DMS153 treated with DMSO at 0.1 percent for 48 hours (cell line): ENCODE data around the gene BFSP1.

Experiments
- DNase-seq: peaks from one replicate; lab custom pipeline; 2025; ENCODE audit not compliant: unreplicated experiment; lab: John Stamatoyannopoulos, UW

Gene BFSP1

GRCh38 chr20:17499041-17499440 lies 32.1 kb downstream of the BFSP1 start:
- no peak for DNase-seq

DNA sequence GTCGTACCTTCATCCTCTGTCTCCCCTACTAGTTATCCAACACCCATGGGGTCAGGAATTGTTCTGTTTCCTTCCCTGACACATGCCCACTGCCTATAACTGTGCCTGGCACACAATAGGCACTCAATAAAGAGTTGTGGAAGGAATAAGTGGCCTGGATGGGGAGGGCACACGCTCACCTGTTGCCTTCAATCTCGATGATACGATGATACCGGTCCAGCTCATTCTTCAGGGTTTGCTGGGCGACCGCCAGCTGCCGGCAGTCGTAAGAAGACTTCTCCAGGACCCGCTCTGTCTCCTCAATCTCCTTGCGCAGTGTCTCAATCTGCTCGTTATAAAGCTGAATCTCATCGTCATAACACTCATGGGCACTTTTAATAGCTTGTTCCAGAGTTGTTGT lies 32.5 kb downstream of the BFSP1 start:
- DNase-seq: no peak

- no peak for DNase-seq
Observed at GRCh38 chr20:17497821-17498580, 33.2 kb downstream of the BFSP1 start.

DNA sequence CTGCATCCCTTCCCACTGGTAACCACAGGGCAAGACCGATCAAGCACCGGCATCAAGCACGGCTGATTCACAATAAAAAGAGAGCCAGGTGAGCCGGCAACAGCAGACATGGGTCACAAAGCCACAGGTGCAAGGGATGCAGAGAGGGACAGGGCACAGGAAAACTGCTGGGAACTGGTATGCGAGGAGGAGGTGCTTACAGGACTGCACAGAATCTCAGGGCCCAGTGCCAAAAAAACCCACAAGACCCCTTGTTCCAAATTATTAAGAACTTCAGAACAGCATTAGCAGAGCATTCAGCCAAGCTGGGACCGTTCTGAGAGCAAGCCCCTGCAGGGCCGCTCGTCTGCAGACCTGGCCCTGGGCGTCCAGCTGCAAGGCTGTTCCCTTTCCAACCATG lies 35.4 kb downstream of the BFSP1 start:
- no peak for DNase-seq

- DNase-seq: no peak
Observed at GRCh38 chr20:17494201-17494600, 37.0 kb downstream of the BFSP1 start.

DNA sequence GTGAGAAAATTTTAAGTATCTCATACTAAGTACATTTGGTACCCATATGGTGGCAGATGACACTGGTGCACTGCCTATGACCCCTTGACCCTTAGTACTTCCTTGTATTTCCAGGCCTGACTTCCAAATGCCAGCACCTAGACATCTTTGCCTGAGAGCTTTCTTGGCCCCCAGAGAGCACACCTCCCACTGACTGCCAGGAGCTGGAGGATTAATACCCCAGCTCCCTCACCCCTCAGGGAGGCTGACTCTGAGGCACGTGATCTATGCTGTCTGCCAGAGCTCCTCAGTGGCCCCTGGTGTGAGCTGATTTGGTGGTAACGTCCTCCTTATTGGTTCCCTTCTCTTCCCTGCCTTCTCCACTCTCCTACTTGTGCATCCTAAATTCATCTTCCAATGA lies 38.0 kb downstream of the BFSP1 start:
- DNase-seq: no peak

GRCh38 chr20:17491488-17491887 lies 39.7 kb downstream of the BFSP1 start:
- no peak for DNase-seq

GRCh38 chr20:17491041-17491440 lies 40.1 kb downstream of the BFSP1 start:
- DNase-seq: no peak

DNA sequence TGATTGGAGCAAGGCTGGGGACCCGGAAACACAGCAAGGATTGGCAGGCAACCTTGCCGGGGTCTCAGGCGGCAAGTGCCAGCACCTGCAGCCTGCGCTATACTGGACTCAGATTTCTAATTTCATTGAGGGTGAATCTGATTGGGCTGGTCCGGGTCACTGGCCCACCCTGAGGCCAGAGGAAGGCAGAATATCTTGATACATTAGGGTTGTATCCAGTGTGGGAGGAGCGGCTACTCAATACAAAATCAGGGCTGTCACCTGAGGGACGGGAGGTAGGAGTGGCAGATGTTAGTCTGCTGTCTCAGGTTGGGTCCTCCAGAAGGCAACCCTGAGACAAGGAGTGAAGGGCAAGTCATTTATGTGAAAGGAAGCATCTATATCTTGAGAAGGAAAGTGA lies 40.7 kb downstream of the BFSP1 start:
- no peak for DNase-seq

DNA sequence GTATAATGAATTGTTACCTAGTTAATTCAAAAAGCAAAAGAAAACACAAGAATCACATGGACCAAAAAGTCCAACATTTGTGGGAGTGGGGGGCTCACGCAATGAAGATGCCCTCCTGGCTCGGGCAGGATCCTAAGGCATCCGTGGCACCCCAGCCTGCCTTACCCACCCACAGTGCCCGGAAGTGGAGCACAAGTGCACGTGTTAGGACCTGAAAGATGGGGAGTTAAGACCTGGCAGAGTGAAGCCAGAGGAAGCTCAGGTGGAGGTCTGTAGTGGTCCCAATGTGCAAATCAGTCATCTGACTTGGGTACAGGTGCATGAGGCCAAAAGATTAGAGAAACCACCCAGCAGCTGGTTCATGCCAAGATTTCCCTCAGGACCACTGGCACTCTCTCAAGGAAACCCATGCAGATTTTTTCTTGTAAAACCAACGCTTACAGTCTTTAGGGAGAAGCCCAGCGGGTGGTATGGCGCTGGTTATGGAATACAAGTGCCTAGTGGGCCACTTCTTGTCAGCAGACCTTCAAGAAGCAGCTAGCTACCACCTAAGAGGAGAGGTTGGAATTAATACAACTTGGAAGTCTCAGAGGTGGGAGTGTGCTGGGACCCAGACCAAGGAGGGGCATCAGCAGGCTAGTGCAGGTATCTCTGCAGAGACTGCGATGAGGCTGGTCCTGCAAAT lies 42.1 kb downstream of the BFSP1 start:
- no peak for DNase-seq

DNA sequence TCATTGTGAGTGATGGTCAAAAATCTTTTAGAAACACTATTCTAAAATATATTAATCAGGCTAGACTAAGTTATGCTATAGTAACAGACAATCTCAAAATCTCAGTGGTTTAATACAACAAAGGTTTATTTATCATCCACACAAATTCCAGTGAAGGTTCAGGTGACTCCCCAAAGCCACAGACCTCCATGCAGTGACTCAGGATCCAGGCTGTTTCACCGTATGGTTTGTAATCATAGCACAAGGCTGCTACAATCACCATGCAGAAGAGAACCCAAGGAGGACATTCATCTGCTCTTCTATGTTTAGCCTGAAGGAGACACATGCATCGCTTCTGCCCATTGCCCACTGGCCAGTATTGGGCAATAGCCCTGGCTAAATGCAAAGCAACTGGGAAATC lies 46.2 kb downstream of the BFSP1 start:
- DNase-seq: no peak

DNA sequence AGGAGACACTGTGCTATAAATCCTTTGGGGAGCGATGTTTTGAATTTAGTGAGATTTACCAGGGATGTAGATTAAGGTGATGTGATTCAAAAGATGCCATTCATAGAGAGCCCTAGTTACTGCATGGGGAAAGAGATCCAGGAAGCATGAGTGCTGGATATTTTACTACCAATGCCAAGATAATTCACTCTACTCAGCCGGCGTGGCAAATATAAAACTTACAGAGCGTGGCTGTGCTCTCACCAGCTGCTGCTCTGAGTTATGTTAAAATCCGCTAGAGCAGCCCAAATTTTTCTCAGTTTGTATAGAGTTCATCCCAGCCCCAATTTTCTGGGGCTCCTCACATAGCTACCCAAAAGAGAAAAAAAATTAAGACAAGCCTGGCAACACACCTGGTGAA lies 48.6 kb downstream of the BFSP1 start:
- DNase-seq: no peak

GRCh38 chr20:17481661-17482060 lies 49.5 kb downstream of the BFSP1 start:
- DNase-seq: no peak

DNA sequence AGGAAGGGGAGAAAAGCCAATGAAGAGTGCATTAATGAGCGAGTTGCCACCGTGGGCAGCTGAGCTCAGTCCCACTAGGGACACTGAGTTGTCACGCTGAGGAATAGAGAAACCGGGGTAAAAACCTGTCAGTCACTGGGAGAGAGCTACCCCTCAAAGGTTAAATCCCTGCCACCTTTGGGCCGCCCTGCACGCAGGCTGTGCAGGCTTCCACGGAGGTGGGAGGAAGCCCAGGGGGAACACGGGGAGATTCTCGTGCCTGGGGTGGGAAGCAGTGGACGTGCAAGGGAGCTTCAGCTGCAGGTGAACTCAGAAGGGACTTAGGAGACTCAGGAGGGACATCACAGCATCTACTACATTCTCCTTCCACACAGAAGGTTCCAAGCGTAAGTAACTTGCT lies 50.5 kb downstream of the BFSP1 start:
- DNase-seq: no peak

- DNase-seq: no peak
Observed at GRCh38 chr20:17479063-17479657, 52.0 kb downstream of the BFSP1 start.

DNA sequence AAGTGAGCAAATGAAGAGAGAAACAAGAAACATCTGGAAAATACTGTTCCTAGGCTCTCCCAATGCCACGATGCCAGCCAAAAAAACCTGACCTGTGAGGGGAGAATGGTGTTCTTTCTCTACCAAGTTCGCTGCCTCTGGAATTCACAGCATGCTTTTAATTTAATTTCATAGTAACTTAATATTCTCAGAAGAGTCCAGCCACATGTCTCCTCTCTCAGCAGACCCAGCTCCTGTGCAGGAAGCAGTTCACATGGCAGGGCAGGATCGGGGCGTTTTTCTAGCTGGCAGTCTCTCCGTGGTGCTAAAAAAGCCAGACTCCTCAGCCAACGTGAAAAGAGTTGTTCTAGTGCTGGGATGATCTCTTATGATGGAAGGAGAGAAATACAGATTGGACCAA lies 57.5 kb downstream of the BFSP1 start:
- no peak for DNase-seq

DNA sequence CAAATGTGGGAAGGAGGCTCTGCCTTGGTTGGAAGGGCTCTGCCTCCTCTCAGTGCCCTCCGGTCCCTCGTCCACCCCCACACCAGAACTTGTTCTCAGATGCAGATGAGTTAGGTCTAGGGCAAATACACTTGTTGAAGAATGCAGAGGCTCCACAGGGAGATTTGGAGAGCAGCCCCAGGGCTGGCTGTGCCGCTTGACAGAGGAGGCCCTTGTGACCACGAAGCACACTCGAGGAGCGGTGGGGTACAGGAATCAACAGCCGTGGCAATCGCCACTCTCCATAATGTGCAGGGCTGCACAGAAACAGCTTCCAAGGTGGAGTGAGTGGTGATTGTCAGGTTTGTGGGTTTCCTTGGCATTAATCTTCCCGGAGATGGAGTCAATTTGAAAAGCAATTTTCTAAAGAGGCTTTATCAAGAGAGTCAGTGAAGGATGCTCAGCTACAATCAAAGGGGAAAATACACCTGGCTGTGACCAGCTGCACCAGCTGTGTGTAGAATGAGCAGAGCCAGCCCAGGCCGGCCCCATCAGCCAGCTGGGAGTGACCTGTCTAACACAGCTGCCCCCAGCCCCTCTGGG lies 59.5 kb downstream of the BFSP1 start:
- no peak for DNase-seq

GRCh38 chr20:17470973-17471372 lies 60.2 kb downstream of the BFSP1 start:
- no peak for DNase-seq

- DNase-seq: no peak
Observed at GRCh38 chr20:17470521-17470920, 60.7 kb downstream of the BFSP1 start.

GRCh38 chr20:17469246-17470030 lies 61.7 kb downstream of the BFSP1 start:
- no peak for DNase-seq
